Mucosa of stomach (tissue), 1 donor: ENCODE results near the gene STYX.
"Not testable (repeated sequence)": the region's sequence is repeated elsewhere in the genome, so short reads cannot be mapped to it uniquely, and the experiment has no call there.

Experiments
- H3K27me3 ChIP-seq: one replicate; pipeline ENCODE4 v1.7.0; 2013; ENCODE audit warnings: mild to moderate bottlenecking, low read length; ENCODE audit not compliant: control insufficient read depth, insufficient read depth
- H3K36me3 ChIP-seq: one replicate; pipeline ENCODE4 v1.7.0; 2013; ENCODE audit warnings: low read length; ENCODE audit not compliant: control insufficient read depth, insufficient read depth
- H3K4me1 ChIP-seq: one replicate; pipeline ENCODE4 v1.7.0; 2013; ENCODE audit warnings: mild to moderate bottlenecking, low read length; ENCODE audit not compliant: control insufficient read depth, insufficient read depth
- H3K4me3 ChIP-seq: one replicate; pipeline ENCODE4 v1.7.0; 2013; ENCODE audit warnings: low read length
- H3K9ac ChIP-seq: one replicate; pipeline ENCODE4 v1.7.0; 2013; ENCODE audit warnings: mild to moderate bottlenecking, low read length, moderate library complexity
- H3K9me3 ChIP-seq: one replicate; pipeline ENCODE4 v1.7.0; 2013; ENCODE audit warnings: mild to moderate bottlenecking, low read length, moderate library complexity; ENCODE audit not compliant: control insufficient read depth
- donor health status: Pancreatic carcinoma.

STYX gene

GRCh38 chr14:52733824-52734223, 3.9 kb downstream of the STYX start:
- Histone ChIP-seq H3K4me1 (peaks cover 11% of the 10 kb centered on the region), H3K27me3 (no peaks in the 10 kb centered on the region)

GRCh38 chr14:52735921-52736489, 6.0 kb downstream of the STYX start:
- peaks cover 11% of the 10 kb centered on the region for H3K4me1 ChIP-seq

More at GRCh38 chr14:52733824-52734223, 3.9 kb downstream of the STYX start:
- Histone ChIP-seq H3K4me3 (no peak overlapping the region), H3K9ac (no peak overlapping the region), H3K36me3 (no peaks in the 10 kb centered on the region), H3K9me3 (no peaks in the 10 kb centered on the region)

GRCh38 chr14:52738409-52738808, 8.4 kb downstream of the STYX start:
- Histone ChIP-seq H3K9ac (no peak overlapping the region), H3K4me3 (no peak overlapping the region), H3K27me3 (no peaks in the 10 kb centered on the region), H3K36me3 (no peaks in the 10 kb centered on the region), H3K9me3 (no peaks in the 10 kb centered on the region), H3K4me1 (peaks cover 4% of the 10 kb centered on the region)

More at GRCh38 chr14:52735921-52736489, 6.0 kb downstream of the STYX start:
- H3K27me3 ChIP-seq: no peaks in the 10 kb centered on the region
- H3K4me3 ChIP-seq: no peak overlapping the region
- H3K36me3 ChIP-seq: no peaks in the 10 kb centered on the region
- H3K9me3 ChIP-seq: no peaks in the 10 kb centered on the region
- H3K9ac ChIP-seq: no peak overlapping the region

GRCh38 chr14:52740751-52741150, 10.8 kb downstream of the STYX start:
- H3K4me1 ChIP-seq: peaks cover 9% of the 10 kb centered on the region
- no peaks in the 10 kb centered on the region for H3K27me3 ChIP-seq
- no peaks in the 10 kb centered on the region for H3K9me3 ChIP-seq
- H3K4me3 ChIP-seq: no peak overlapping the region
- H3K36me3 ChIP-seq: no peaks in the 10 kb centered on the region
- H3K9ac ChIP-seq: no peak overlapping the region

DNA sequence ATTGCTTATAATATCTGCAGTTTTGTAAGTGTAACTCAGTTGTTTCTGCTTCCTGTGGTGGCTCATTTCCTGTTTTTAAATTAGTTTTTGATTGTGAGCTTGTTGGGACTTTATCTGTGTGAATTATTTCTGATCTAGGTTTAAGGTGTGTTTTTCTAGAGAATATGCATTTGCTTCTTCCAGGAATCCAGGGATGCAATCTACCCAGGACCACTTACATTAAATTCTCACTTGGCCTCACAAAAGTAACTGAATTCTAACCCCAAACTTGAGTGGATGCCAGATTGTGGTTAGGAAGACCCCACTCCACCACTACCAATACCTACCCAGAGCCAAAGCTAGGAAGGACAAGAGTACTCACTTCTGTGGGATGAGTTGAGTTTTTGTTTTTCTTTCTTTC, 11.9 kb downstream of the STYX start:
- Histone ChIP-seq H3K9ac (no peak overlapping the region), H3K4me1 (peaks cover 9% of the 10 kb centered on the region), H3K36me3 (no peaks in the 10 kb centered on the region), H3K27me3 (no peaks in the 10 kb centered on the region), H3K9me3 (no peaks in the 10 kb centered on the region), H3K4me3 (no peak overlapping the region)

DNA sequence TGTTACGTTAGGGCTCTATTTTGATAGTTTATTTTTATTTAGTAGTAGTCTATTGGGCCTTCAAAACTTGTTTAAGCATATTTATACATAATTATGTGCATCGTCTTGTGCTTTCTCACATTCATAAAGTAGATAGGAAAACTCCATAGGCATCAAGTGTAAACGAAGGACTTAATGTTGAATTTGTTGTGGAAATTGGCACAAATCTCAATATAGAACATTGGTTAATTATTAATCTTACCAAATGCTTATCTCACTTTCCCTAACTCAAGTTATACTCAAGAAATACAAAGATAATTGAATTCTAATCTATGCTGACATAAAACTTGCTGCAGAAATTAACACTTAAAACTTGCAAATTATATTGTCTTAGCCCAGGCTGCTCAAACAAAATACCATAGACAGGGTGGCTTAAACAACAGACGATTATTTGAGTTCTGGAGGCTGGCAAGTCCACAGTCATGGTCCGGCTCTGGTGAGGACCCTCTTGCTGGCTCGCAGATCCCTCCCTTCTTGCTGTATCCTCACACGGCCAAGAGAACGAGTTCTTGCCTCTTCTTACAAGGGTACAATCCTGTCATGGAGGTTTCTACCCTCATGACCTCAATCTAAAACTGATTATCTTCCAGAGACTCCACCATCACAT, 18.8 kb downstream of the STYX start:
- H3K27me3 ChIP-seq: no peaks in the 10 kb centered on the region
- no peaks in the 10 kb centered on the region for H3K9me3 ChIP-seq
- H3K9ac ChIP-seq: no peak overlapping the region
- no peaks in the 10 kb centered on the region for H3K36me3 ChIP-seq
- peaks cover 10% of the 10 kb centered on the region for H3K4me1 ChIP-seq
- no peak overlapping the region for H3K4me3 ChIP-seq

DNA sequence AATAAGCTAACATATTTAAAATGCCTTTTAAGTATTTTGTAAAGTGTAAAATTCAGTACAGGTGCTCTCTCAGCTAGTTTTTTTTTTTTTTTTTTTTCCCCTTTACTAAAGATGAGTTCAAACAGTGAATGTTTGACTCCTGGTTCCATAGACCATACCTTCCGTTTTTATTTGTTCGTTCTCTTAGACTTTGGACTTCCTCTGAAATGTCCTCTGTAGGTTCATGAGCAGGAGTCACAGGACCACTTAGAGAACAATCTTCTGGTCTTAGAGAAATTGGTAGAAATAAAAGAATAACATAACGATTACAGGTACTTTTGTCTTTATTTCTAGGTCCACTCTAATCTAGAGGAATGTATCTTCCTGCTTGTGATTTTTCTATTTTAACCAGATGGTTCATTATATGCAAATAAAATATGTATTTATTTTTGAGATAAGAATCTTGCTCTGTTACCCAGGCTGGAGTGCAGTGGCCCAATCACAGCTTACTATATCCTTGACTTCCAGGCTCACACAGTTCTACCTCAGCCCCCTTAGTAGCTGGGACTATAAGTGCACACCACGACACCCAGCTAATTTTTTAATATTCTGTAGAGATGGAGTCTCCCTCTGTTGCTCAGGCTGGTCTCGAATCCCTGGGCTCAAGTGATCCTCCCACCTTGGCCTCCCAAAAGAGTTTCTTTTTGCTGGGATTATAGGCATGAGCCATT, 25.8 kb downstream of the STYX start:
- H3K9ac ChIP-seq: no peak overlapping the region
- no peaks in the 10 kb centered on the region for H3K9me3 ChIP-seq
- H3K36me3 ChIP-seq: no peaks in the 10 kb centered on the region
- H3K4me1 ChIP-seq: peaks cover 5% of the 10 kb centered on the region
- no peak overlapping the region for H3K4me3 ChIP-seq
- no peaks in the 10 kb centered on the region for H3K27me3 ChIP-seq

GRCh38 chr14:52759145-52759544, 29.2 kb downstream of the STYX start:
- Histone ChIP-seq H3K9ac (no peak overlapping the region), H3K4me1 (peaks cover 5% of the 10 kb centered on the region), H3K27me3 (no peaks in the 10 kb centered on the region), H3K36me3 (no peaks in the 10 kb centered on the region), H3K4me3 (no peak overlapping the region), H3K9me3 (no peaks in the 10 kb centered on the region)

- H3K27me3 ChIP-seq, H3K9ac ChIP-seq, H3K4me1 ChIP-seq, H3K36me3 ChIP-seq, H3K9me3 ChIP-seq, H3K4me3 ChIP-seq: not testable (repeated sequence)
These were observed 33.0 kb downstream of the STYX start for GRCh38 chr14:52762923-52763322.

GRCh38 chr14:52767058-52767833, 37.3 kb downstream of the STYX start:
- Histone ChIP-seq H3K4me3 (no peak overlapping the region), H3K36me3 (no peaks in the 10 kb centered on the region), H3K9me3 (no peaks in the 10 kb centered on the region), H3K9ac (no peak overlapping the region), H3K27me3 (no peaks in the 10 kb centered on the region), H3K4me1 (no peaks in the 10 kb centered on the region)

DNA sequence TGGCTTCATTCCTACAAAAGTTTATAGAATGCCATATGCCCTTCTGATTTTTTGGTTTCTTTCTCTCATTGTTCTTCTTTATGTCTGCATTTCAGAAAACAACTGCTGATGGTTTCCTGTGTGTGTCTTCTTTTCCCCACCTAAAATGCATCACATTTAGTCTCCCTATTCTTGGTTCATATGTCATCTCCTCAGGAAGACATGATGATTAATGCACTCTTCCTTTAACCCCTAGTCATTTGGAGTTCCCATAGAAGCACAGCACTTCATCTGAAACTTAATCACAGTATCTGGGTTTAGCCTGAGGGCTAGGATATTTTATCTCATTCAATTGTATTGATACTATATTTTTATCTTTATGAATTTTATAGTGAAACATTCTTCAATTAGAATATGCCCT, 39.9 kb downstream of the STYX start:
- Histone ChIP-seq H3K4me3 (no peak overlapping the region), H3K36me3 (no peaks in the 10 kb centered on the region), H3K9me3 (no peaks in the 10 kb centered on the region), H3K4me1 (no peaks in the 10 kb centered on the region), H3K27me3 (no peaks in the 10 kb centered on the region), H3K9ac (no peak overlapping the region)

DNA sequence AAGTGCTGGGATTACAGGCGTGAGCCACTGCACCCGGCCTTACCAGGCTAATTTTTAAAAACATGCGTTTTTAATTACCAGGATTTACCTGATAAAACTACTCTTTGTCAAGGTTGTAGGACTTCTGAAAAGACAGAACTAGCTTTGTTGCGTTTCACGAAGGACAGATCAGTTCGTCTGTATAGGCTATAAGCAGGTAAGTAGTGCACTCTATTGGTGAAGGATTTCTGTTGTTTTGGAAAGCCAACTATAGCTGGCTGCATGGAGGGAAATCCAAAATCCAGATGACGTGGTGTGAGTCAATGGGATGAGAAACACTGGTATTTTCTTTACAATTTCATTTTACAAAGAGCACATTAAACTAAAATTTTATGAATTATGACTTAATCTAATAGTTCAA, 46.9 kb downstream of the STYX start:
- Histone ChIP-seq H3K9ac (no peak overlapping the region), H3K27me3 (no peaks in the 10 kb centered on the region), H3K36me3 (no peaks in the 10 kb centered on the region), H3K4me1 (no peaks in the 10 kb centered on the region), H3K4me3 (no peak overlapping the region), H3K9me3 (no peaks in the 10 kb centered on the region)
